ENCODE results near the gene MFNG.
"Not testable (repeated sequence)": the region's sequence is repeated elsewhere in the genome, so short reads cannot be mapped to it uniquely, and the experiment has no call there.

MFNG gene

DNA sequence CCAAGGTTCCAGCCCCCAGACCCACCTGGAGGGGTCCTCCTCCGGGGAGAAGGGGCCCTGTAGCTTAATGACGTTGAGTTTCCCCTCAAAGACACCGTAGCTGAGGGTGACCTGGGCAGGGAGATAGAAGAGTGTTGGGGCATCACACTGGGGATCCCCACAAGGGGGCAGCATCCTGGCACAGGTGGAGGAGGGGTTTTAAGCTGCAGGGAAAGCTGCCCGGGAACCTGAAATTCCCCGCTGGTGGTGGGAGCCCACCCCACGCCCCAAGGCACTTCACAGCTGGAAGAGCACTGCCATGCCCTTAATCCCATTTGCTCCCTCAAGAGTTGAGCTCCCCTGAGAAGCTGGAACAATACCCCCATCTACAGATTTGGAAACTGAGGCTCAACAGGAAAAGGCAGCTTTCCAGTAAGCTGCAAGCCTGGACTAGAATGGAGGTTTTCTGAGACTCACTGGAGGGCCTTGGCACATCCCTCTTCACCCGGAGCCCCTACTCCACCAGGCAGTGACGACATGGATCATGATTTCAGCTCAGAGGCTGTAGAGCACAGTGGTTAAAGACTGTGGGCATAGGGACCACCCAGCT is 13.7 kb downstream of the MFNG start:
- DNase-seq, result no peak

DNA sequence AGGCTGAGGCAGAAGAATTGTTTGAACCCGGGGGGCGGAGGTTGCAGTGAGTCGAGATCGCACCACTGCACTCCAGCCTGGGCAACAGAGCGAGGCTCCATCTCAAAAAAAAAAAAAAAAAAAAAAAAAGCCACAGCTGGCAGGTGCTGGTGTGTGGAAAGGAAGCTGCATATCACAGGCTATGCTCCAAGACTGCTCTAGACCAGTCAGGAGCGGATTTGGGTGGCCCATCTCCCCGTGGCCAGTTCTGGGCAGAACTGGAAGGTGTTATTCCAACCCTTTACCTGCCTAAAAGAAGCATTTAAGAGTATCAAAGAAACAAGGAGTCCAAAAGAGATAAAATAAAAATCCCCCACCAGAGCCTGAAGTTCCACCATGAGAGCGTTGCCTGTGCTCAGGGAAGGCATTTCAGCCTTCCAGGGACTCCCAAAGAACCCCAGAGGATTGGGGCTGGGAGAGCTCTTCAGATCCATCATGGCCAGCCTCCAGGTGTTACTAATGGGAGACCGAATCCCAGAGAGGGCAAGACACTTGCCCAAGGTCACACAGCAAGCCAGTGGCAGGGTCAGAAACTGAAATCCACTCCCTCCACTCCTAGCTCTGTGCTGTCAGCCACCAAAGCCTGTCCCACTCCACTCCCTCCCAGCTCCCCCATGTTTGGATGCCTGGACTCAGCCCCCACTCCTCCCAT is 14.3 kb downstream of the MFNG start:
- DNase-seq, result no peak

DNA sequence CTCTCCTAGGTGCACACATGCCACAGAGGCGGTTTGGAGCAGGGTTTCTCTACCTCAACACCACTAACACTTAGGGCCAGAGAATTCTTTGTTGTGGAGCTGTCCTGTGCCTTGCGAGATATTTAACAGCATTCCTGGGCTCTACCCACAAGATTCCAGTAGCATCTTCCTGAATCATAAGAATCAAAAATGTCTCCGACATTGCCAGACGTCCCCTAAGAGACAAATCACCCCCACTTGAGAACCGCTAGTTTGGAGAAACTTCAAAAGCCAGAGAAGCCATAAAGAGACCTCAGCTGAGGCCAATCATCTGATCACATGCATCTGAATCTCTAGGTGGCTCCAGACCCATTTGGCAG is 16.1 kb downstream of the MFNG start:
- no peak for DNase-seq

DNA sequence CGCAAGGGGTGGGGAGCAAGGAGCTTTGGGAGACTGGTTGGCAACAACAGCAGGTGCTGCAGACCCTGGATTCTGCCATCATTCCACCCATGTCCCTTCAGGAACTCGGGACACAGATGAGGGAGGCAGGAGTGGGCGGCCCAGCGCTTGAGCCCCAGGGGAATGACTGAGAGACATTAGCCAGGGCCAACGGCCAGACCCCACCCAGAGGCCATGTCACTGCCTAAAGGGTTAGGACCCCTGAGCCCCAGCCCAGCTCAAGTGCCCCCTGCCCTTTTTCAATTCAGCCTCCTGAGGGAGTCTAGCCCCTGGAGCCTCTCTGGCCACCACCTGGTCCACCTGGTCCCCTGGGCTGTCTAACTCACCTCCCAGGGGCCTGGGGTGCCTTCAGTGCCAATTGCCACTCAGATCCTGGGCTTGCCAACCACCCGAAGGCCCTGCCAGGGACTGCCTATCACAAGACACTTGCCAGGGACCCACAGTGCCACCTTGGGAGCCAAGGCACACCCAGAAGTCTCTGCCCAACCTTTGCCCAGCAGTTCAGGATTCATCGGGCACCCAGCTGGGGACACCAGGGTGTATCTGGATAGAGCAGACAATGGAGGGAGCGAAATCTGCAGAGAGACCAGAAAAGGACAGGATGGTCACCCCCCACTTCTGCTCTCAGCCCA is 16.6 kb downstream of the MFNG start:
- no peak for DNase-seq

DNA sequence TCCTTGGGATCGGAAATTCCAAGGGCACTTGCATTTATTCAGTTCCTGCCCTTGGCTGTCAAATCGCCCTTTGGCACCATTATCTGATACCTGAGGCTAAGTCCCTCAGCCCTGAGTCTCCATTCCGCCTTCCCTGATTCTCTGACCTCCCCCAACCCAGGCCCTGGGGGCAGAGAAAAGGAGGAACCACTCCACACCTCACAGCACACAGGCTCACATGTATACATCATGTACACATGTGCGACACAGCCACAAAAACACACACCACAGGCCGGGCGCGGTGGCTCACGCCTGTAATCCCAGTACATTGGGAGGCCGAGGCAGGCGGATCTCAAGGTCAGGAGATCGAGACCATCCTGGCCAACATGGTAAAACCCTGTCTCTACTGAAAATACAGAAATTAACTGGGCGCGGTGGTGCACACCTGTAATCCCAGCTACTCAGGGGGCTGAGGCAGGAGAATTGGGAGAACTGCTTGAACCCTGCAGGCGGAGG is 17.9 kb downstream of the MFNG start:
- DNase-seq, result not testable (repeated sequence)

DNA sequence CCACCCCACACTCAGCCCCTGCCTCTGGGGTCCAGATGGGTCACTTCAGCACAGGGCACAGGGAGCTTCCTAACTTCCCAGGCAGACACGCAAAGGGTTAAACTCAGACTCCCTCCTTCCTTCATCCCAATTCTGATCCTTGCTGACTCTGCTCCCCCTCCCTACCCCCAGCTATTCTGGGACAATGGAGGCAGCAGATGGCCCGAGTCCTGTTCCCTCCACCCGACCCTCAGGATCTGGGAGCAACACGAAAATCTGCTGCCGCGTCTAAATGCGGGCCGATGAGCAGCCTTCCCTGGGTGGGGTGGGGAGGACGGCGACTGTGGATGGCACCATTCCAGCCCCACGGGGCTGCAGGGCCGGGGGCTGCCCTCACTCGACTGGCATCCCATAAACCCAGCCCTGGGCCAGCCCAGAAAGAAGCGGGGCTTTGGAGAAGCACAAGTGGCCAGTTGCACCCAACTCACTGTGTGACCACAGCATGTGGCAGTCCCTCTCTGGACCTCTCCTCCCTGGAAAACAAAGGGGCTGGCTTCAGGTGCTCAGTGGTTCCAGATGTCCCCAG is 18.7 kb downstream of the MFNG start:
- DNase-seq, result no peak

DNA sequence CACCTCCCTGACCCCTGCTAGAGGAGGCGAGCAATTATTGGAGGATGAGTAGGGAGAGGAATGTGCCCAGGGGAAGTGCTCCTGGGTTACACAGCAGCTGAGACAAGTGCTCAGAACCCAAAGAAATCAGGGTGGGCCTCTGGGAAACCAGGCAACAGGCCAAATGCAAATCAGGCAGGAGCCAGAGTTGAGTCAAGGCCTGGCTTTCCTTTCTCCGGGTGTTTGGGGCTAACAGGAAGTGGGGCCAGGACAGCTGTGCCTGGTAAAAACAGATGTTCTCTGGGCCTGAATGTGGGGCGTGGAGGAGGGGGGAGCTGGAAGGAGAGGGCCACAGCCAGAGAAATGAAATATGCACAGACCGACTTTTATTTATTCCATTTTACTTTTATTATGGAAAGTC is 22.0 kb downstream of the MFNG start:
- no peak for DNase-seq

DNA sequence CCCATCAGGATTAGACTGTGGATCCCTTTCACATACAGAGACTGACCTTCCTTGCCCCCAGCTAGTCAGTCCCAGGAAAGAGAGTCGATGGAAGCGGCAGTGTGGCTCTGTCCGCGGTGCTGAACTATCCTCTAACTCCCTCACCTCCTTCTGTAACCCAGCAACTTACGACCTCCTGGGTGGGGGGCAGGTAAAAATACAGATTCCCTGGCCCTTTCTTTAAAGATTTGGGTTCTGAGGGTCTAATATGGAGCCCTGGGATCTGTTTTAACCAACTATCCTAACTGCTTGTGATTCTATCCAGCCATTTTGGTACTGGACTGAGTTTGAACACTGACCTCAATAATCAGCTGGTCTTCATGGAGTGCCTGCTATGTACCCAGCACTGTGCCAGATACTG is 23.2 kb downstream of the MFNG start:
- no peak for DNase-seq

DNA sequence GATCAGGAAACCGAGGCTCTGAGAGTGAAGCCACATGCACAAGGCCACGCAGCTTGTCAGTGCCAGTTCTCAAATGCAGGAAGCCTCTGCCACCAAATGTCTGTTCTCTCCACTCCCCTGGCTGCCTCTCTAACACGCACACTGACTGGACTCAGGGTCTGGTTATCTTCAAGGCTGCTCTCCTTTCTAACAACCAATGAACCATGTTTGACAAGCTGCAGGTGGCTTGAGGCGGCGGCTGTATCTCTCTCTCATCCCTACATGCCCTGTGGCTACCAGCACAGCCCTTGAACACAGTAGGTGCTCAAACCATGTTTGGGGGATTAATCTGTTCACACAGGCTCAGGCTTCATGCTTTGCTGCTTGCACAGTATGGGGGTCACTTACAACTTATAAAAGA is 23.7 kb downstream of the MFNG start:
- no peak for DNase-seq

DNA sequence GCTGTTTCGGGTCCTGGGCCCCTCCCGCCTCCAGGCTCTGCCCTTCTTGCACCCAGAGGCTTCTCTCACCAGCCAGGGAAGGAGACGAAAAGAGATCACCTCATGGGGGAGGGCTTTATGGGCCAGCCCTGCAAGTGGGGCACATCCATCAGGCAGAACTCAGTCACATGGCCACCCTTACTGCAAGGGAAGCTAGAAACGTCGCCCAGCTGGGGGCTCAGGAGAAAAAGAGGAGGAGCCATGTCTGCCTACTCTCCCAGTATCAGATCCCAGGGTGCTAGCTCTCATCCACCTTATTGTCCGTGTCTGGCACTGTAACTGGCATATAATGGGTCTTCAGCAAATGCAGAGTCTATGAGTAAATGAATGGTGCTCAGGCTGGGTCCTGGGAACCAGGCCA is 24.2 kb downstream of the MFNG start:
- DNase-seq, result no peak

DNA sequence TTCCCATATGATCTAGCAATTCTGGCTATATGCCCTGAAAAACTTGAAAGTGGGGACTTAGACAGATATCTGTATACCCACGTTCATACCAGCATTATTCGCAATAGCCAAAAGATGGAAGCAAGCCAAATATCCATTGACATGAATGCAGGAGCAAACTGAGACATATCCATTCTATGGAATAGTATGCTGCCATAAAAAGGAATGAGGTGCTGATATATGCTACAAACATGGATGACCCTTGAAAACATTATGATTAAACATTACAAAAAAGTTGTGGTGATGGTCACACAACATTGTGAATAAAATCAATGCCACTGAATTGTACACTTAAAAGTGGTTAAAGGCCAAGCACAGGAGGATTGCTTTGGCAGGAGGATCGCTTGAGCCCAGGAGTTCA is 25.5 kb downstream of the MFNG start:
- DNase-seq, result no peak

DNA sequence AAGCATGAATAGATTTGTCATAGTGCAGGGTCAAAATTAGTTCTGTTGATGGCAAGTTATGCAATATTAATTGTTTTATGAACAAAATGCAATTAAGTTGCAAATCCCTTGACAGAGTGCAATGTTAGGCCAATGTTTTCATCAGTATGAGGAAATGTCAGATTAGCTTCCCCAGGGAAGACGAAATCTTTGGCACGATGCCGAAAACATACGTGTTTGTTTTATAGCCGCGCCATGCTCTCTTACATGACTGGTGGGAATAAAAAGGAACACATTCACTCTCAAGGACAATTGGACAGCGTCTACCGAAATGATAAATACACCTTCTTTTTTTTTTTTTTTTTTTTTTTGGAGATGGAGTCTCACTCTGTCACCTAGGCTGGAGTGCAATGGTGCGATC is 27.0 kb downstream of the MFNG start:
- DNase-seq, result no peak

DNA sequence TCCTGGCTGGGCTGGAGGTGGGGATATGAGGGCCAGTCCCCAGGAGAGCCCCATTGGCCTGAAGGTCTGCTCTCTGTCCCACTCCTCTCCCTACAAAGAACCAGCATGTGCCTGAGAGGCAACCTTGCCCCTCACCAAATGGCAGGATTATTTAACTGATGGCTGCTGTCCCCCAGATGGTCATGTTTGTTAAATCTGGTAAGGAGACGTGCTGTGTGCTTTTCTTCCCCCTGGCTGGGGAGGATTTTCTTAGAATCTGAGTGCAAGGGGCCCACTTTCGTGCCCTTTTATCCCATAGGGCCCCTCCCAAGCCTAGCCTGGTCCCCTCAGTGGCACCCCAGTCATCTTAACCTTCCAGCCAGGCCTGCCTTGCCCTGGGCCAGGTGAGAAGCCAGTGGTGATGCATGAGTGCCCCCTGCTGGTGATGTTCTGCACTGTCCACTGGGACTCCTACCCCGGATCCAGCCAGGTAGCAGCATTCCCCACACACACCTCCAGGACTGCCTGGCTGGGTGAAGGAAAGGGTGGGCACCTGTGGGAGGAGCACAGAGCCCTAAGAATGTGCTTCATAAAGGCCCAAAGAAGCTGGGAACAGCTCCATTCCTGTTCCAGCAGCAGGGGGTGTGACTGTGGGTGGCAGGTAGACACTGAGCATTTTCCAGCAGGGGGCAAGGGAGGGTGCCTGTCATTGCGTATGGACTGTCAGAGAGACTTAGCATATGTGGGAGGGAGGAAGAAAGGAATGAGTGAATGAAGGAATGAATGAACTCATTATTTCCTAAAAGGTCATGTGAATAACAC is 28.9 kb downstream of the MFNG start:
- no peak for DNase-seq

DNA sequence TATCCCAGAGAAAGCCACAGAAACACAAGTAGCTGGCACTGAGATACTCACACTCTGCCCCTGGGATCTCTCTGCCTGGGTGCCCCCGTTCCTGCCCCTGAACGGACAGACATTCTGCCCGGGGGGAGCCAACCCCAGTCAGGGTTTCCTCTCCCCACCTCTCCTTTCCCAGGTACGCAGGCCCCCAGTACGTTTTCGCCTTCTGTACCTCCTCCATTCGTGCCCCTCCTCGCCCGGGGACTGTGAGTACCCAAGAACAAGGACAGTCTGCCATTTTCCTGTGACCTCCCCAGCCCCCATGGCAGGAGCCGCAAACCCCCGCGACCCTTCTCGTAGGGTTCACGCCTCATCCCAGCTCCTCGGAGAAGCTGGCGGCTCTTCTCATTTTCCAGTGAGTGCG is 29.8 kb downstream of the MFNG start:
- no peak for DNase-seq

DNA sequence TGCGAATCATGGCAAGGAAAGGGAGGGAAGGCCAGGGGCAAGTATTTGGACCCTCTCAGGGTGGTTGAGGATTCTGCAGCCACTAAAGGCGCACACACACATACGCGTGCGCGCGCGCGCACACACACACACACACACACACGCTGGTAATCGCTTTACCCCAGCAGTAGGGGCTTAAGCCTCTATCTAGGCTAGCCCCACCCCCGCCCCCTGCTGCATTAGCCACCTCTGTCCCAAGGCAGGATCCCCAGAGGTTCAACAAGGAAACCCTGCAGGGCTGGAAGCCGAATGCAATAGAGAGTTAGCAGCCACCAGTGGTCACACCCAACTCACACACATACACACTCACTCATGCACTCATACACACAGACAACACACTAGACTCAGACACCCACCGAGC is 30.3 kb downstream of the MFNG start:
- DNase-seq, result no peak

DNA sequence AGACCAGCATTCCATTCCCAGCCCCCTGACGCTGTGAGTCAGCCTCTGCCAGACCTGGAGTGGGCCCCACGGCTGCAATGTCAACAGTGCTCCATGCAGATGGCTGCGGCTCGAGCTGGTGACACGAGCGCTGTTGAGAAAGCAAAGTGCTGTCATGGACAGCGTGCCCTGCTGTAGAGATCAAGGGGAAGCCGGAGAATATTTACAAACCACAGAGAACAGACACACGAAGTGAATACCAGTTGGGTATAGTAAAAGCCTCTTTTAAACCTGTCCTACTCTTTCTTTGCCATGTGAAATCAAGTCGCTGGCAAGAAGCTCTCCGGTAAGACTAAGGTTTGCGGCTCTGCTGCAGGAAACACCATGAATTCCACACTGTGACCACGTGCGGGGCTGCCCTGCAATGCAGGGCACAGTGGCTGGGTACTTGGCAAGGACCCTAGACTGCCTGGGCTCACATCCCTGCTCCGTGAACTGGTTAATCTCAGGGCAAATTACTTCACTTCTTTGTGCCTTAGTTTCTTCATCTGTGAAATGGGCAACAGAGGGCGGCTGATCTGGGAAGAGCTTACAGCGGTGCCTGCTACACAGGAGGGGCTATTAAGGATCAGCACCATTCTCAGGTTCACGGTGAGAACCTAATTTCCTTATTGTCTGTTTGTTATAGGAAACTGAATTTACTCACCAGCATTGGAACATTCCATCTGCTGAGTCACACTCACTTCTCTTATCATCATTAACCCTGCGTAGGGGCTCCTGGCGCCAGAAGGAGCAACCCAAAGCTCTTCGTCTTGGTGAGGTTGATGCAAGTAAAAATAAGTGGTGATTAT is 31.1 kb downstream of the MFNG start:
- no peak for DNase-seq

DNA sequence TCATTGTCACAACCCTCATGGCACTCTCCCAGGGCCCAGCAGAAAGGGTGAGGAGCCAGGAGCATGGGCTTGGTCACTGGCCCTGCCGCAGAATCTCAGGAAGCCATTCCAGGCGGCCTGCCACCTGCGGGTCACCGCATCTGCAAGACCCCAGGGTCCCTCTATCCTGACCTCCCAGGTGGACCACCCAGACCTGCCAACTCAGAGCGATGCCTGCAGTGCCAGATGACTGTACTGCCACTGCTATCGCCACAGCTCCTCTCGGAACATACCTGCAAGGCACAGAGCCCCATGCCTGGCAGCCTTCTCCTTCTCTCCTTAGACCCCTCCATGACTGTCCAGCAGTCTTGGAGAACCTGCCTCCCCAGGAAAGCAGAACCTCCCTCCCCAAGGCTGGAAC is 32.5 kb downstream of the MFNG start:
- no peak for DNase-seq

DNA sequence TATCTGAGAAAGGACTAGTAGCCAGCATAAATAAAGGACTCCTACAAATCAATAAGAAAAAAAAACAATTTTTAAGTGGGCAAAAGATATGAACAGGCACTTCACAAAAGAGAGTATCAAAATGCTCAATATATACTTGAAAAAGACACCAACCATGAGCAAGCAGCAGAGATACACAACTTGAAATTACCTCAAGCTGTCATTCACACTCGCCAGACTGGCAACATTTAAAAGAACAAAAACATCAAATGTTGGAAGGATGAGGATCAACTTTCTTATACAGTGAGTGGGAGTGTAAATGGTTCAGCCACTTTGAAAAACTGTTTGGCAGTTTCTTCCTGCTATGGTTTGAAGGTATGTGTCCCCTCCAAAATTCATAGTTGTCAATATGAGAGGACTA is 35.0 kb downstream of the MFNG start:
- DNase-seq, result no peak

DNA sequence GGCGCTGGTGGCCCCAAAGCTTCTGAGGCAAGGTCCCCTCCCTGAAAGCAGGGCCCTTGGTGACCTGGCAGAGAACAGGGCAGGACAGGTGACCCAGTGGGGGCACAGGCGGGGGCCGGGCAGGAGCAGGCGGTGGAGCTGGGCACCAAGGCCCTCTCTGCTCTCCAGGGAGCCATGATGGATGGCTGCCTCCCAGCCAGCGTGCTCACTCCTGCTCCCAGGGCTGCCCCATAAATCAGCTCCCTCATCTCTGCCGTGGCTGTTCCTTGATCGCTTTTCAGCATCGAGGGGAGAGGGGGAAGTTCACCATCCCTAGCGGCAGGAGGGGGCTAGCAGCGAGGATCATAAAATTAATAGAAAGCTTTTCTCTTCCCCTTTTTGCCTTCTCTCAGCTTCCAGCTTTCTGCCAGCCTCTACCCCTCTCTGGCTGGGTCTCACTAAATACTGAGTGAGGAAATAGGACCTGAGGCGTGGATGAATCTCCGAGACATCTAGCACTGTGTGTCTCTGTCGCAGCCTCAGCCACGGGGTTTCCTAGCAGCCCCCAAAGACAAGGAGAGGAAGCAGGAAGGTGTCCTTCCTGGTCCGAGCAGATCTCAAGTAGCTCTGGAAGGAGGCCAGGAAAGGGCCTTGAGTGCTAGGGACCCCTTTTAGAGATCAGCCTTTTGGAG is 36.7 kb downstream of the MFNG start:
- no peak for DNase-seq

DNA sequence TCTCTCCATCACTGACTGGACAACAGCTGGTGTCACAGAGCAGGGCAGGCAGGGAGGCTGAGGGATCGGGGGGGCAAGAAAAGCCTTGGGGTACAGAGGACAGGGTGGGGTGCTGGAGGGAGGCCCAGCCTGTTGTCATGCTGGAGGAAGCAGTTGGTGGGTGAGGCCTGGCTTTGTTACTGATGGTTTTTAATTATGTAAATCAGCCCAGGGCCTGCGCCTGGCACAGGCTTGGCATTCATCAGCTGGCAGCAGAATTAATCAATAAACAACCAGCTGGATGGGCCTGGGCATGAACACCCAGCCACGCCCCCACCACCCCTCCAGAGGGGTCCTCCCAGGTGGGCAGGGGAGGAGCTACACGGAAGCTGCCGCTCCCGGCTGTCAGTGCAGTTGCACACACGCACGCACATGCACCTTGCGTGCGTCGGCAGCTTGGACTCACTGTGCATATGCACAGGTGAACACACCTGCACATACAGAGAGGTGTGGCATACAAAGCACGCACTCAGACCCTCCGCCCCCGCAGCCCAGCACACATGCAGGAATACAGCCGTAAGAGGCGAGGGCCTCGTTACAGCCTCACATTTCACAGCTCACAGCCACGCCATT is 37.6 kb downstream of the MFNG start:
- no peak for DNase-seq

DNA sequence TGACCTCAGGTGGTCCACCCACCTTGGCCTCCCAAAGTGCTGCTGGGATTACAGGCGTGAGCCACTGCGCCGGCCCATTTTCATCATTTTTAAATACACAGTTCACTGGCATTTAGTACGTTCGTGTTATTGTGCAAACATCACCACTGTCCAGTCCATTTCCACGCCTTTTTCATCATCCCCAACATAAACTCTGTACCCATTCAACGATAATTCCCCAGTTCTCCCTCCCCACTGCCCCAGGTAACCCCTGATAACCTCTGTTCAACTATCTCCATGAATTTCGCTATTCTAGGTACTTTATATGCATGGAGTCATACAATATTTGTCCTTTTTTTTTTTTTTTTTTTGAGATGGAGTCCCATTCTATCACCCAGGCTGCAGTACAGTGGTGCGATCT is 40.7 kb downstream of the MFNG start:
- DNase-seq, result no peak
